ENCODE data around the gene CEP43. TPM values are rescaled to one million over a fixed set of nuclear protein-coding genes. Genes with fewer than 3 reads are reported as not detected.

CEP43 gene
- total and polyA plus RNA-seq, 2 experiments from 2014 or later, result 20.5 to 28.1 TPM

GRCh38 chr6:167047554-167047953, 48.4 kb downstream of the CEP43 start:
- H3K36me3 ChIP-seq (replicated peaks; ENCODE audit: insufficient read depth, low read depth), result no peaks in the 10 kb centered on the region
- no peaks in the 10 kb centered on the region for H3K9me2 ChIP-seq (replicated peaks; ENCODE audit: insufficient read depth)
- no peaks in the 10 kb centered on the region for H3K79me2 ChIP-seq
- no peaks in the 10 kb centered on the region for H3K4me1 ChIP-seq (ENCODE audit: insufficient read depth)
- no peak overlapping the region for H2AFZ ChIP-seq
- DNase-seq (ENCODE audit: low spot score), result no peak
- TF ChIP-seq EZH2 (IDR thresholded peaks at IDR 0.05; ENCODE audit: borderline replicate concordance) (no peak), EZH2phosphoT487 (IDR thresholded peaks at IDR 0.05; ENCODE audit: low read depth, severe bottlenecking, unreplicated experiment) (no peak), CTCF (IDR thresholded peaks at IDR 0.05; ENCODE audit: poor library complexity) (no peak)
- no peak overlapping the region for H3K4me2 ChIP-seq
- H3K27me3 ChIP-seq, result no peaks in the 10 kb centered on the region
- no peaks in the 10 kb centered on the region for H4K20me1 ChIP-seq (ENCODE audit: insufficient read depth, poor library complexity, severe bottlenecking)
- no peaks in the 10 kb centered on the region for H3K9me3 ChIP-seq (ENCODE audit: low read depth)
- H3K27ac ChIP-seq, result no peak overlapping the region
- 92% methylated on average over 10 of the region's 10 CpGs for WGBS (ENCODE audit: low lambda C conversion rate, missing lambda C conversion rate)
- H3K4me3 ChIP-seq, result no peak overlapping the region

Small RNA genes lying within 50 kb of the gene (microRNA-seq; reads per million reads assigned to microRNA genes)
- gene MIR3939, result 4.0 reads per million

Small RNA genes lying within 50 kb of the gene (small RNA-seq; reads per million reads assigned to genes)
- 0.22 reads per million for gene MIR3939

Other genes with a start within 250 kb of the CEP43 start
- gene RNASET2, start 42.8 kb upstream of the CEP43 start, total RNA-seq, result 118 and 144 TPM in 2 replicates
- 266 and 268 TPM in 2 replicates for gene RNASET2, start 42.8 kb upstream of the CEP43 start, polyA plus RNA-seq
- 2.0 and 2.6 TPM in 2 replicates for gene CCR6, start 123.7 kb downstream of the CEP43 start, total RNA-seq
- 0.70 and 1.7 TPM in 2 replicates for gene CCR6, start 123.7 kb downstream of the CEP43 start, polyA plus RNA-seq
- not detected in 2 replicates for gene GPR31, start 158.6 kb downstream of the CEP43 start, total RNA-seq
- not detected in 2 replicates for gene GPR31, start 158.6 kb downstream of the CEP43 start, polyA plus RNA-seq

Measured in hepatocyte (in vitro differentiated cells).